WERI-Rb-1 (cell line): Measurements from ENCODE around the gene AK9.

Source experiments
- DNase-seq: peaks from one replicate; pipeline ENCODE4 v3.0.0-alpha.2; 2020
- H3K27ac ChIP-seq: fragments of 250-450 bp; sonication (Bioruptor Pico); 2 replicates; pipeline ENCODE4 v1.5.1; 2020; ENCODE audit warnings: mild to moderate bottlenecking, moderate library complexity
- H3K27me3 ChIP-seq: fragments of 250-450 bp; sonication (Bioruptor Pico); 2 replicates; pipeline ENCODE4 v1.5.1; 2021; ENCODE audit warnings: mild to moderate bottlenecking, low read depth, moderate library complexity; ENCODE audit not compliant: insufficient read depth, severe bottlenecking
- H3K36me3 ChIP-seq: fragments of 250-450 bp; sonication (Bioruptor Pico); 2 replicates; pipeline ENCODE4 v1.5.1; 2020; ENCODE audit warnings: mild to moderate bottlenecking, moderate library complexity
- H3K4me3 ChIP-seq: 2 replicates; pipeline ENCODE4 v1.5.1; 2011; ENCODE audit warnings: low read depth, mild to moderate bottlenecking, control low read depth, low read length
- H3K9me3 ChIP-seq: fragments of 250-450 bp; sonication (Bioruptor Pico); 2 replicates; pipeline ENCODE4 v1.5.1; 2021; ENCODE audit warnings: mild to moderate bottlenecking, moderate library complexity; ENCODE audit not compliant: severe bottlenecking
- CTCF ChIP-seq: IDR thresholded peaks from 2 replicates; pipeline ENCODE4 v1.5.1; 2011; ENCODE audit warnings: low read depth, mild to moderate bottlenecking, control low read depth, inconsistent platforms, low read length

AK9 gene

DNA sequence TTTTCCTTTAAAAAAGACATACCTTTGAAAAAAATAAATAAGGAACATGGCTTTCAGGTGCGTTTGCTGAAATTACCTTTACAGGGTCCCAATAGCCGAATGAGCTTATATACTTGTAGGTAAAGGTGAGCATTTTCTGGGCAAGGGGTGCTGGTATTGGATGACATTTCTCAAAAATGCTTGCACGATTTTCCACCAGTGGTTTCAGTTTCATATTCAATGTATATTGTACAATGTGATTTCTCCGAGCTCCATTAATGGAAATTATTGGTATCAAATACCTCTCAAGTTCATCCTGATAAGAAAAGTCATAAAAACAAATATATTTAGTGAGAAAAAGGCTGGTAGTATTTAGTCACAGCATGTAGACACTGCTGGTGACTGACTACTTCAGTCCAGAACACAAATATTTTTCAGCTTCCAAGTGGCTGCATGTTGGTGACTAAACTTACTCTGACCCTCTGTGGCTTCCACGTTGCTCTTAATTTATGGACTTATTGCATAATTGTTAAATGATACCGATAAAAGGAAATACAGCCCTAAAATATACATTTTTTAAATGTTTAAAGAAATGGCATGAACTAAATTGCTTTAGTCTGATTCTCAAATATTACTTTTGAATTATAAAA lies 175.1 kb downstream of the AK9 start:
- DNase-seq = no peak
- H3K4me3 ChIP-seq = no peak overlapping the region

GRCh38 chr6:109514946-109515345 lies 176.1 kb downstream of the AK9 start:
- Histone ChIP-seq H3K27ac (no peak overlapping the region), H3K4me3 (no peak overlapping the region), H3K27me3 (no peaks in the 10 kb centered on the region), H3K36me3 (no peaks in the 10 kb centered on the region), H3K9me3 (no peaks in the 10 kb centered on the region)
- DNase-seq = no peak
- TF ChIP-seq CTCF = no peak

More for the DNA sequence above, 175.1 kb downstream of the AK9 start:
- H3K27ac ChIP-seq = no peak overlapping the region
- H3K36me3 ChIP-seq = no peaks in the 10 kb centered on the region
- no peak for TF ChIP-seq CTCF
- H3K27me3 ChIP-seq = no peaks in the 10 kb centered on the region
- no peaks in the 10 kb centered on the region for H3K9me3 ChIP-seq

DNA sequence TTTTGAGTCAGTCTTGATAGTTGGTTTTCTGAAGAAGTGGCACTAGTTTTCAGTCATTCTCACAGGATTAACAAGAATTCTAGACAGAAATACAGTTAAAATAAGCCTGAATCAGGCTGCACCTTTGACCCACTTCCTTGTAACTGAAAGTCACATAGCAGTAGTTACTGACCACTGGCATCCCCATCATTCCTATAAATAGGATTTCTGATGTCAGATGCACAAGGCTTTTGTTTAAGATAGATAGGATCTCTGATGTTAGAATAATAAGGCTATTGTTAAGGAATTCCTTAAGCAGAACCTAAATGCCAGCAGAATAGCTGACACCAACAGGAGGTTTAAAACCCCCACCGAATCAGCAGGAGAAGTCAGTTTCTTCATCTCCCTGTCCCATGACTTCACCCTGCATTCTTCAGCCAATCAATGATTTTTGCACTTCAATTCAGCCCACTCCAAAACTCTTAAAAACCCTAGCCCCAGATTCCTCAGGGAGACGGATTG lies 177.4 kb downstream of the AK9 start:
- TF ChIP-seq CTCF = no peak
- Histone ChIP-seq H3K9me3 (no peaks in the 10 kb centered on the region), H3K36me3 (no peaks in the 10 kb centered on the region), H3K27me3 (no peaks in the 10 kb centered on the region), H3K4me3 (no peak overlapping the region), H3K27ac (no peak overlapping the region)
- DNase-seq = no peak

DNA sequence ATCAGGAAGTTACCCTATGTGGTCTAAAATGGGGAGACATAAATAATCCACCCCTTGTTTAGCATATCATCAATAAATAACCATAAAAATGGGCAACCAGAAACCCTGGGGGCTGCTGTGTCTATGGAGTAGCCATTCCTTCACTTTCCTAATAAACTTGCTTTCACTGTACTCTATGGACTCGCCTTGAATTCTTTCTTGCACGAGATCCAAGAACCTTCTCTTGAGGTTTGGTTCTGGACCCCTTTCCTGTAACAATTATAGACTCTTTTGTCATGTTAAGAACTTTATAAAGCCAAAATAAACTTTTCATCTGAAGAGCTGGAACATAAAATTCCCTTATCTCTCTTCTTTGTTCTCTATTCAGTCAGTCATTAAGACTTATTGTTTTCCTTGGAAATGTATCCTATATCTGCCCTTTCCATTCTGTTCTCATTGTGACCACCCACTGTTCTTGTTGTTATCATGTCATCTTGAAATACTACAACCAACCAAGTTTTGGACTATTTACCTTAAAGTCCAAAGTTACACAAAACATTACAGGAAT lies 178.7 kb downstream of the AK9 start:
- H3K9me3 ChIP-seq = no peaks in the 10 kb centered on the region
- DNase-seq = no peak
- TF ChIP-seq CTCF = no peak
- H3K4me3 ChIP-seq = no peak overlapping the region
- no peak overlapping the region for H3K27ac ChIP-seq
- no peaks in the 10 kb centered on the region for H3K27me3 ChIP-seq
- H3K36me3 ChIP-seq = no peaks in the 10 kb centered on the region

DNA sequence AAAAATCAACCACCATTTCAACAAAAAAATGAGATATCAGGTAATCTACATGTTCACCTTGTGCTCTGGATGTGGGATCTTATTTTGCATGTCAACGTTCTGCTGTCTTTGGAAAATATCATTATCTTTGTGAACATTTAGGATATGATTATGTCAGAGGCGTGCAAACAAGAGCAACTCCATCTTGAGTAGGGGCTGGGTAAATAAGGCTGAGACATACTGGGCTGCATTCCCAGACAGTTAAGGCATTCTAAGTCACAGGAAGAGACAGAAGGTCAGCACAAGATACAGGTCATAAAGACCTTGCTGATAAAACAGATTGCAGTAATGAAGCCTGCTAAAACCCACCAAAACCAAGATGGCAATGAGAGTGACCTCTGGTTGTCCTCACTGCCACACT lies 179.2 kb downstream of the AK9 start:
- H3K27ac ChIP-seq = no peak overlapping the region
- no peak for TF ChIP-seq CTCF
- no peaks in the 10 kb centered on the region for H3K36me3 ChIP-seq
- H3K9me3 ChIP-seq = no peaks in the 10 kb centered on the region
- H3K4me3 ChIP-seq = no peak overlapping the region
- no peaks in the 10 kb centered on the region for H3K27me3 ChIP-seq
- no peak for DNase-seq

GRCh38 chr6:109510358-109510757 lies 180.6 kb downstream of the AK9 start:
- Histone ChIP-seq H3K27me3 (no peaks in the 10 kb centered on the region), H3K27ac (no peak overlapping the region), H3K4me3 (no peak overlapping the region), H3K9me3 (no peaks in the 10 kb centered on the region), H3K36me3 (no peaks in the 10 kb centered on the region)
- no peak for TF ChIP-seq CTCF
- DNase-seq = no peak
